Measurements from ENCODE around the gene GET4.
"Not testable (repeated sequence)": the region's sequence is repeated elsewhere in the genome, so short reads cannot be mapped to it uniquely, and the experiment has no call there.

GET4 gene

DNA sequence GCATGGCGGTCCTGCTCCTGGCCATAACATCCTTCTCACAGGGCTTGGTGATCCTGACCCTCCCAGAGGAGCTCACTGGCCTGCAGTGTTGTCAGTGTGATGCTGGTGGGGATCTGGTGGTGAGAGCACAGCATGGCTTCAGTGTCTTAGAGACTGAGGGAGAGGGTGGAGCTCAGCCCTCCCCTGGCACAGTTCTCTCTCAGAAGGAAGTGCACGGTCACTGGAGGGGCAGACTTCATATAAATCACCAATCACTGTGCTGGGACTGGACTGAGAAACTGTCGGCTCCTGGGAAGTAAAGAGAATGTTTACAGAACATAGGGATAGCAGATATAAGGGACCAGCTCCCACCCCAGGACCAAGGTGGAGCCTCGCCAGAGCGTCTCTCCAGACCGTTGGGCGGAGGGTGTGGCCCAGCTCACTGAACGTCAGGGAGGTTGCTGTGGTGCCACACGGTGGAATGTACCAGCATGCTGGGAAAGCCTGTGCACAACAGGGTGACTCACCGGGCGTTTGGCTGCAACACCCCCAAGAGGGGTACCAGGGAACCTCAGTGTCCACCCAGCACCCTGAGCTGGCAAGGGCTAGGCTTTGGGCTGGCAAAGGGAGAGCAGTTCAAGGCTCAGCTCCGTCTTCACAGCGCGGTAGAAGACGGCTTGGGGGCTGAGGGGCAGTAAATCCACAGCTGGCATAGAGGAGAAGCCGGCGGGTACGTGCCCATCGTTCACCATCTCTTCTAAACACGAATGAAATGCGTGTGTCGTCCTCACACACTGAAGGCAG lies 8.8 kb upstream of the GET4 start:
- peak overlapping the region in 2 of 5 donors; percentile 21 to 40 for H3K9ac ChIP-seq (ENCODE audit: low read length in 5 of 5)

GRCh38 chr7:868189-868486 lies 8.2 kb upstream of the GET4 start:
- H3K9me3 ChIP-seq (ENCODE audit: control insufficient read depth in 5 of 5, low read length in 5 of 5) = no peaks in the 10 kb centered on the region
- H3K4me3 ChIP-seq (ENCODE audit: low read depth in 1 of 5, low read length in 5 of 5) = no peak overlapping the region
- no peaks in the 10 kb centered on the region for H3K27me3 ChIP-seq (ENCODE audit: control insufficient read depth in 5 of 5, insufficient read depth in 4 of 5, low read length in 5 of 5)
- peaks cover 0 to 84% (median 67%) of the 10 kb centered on the region in 5 donors for H3K36me3 ChIP-seq (ENCODE audit: control insufficient read depth in 5 of 5, insufficient read depth in 5 of 5, low read length in 5 of 5)
- peak overlapping the region; percentile 79 for H3K27ac ChIP-seq (ENCODE audit: low read depth, low read length)
- no peak overlapping the region for H3K9ac ChIP-seq (ENCODE audit: low read length in 5 of 5)
- H3K4me1 ChIP-seq (ENCODE audit: control insufficient read depth in 5 of 5, insufficient read depth in 5 of 5, low read length in 5 of 5) = peaks cover 6 to 31% (median 23%) of the 10 kb centered on the region in 5 donors

More for the DNA sequence above, 8.8 kb upstream of the GET4 start:
- Histone ChIP-seq H3K27ac (ENCODE audit: low read depth, low read length) (peak overlapping the region; percentile 79), H3K4me1 (ENCODE audit: control insufficient read depth in 5 of 5, insufficient read depth in 5 of 5, low read length in 5 of 5) (peaks cover 6 to 29% (median 23%) of the 10 kb centered on the region in 5 donors), H3K9me3 (ENCODE audit: control insufficient read depth in 5 of 5, low read length in 5 of 5) (no peaks in the 10 kb centered on the region), H3K4me3 (ENCODE audit: low read depth in 1 of 5, low read length in 5 of 5) (peak overlapping the region in 3 of 5 donors; percentile 6 to 18 (median 13)), H3K36me3 (ENCODE audit: control insufficient read depth in 5 of 5, insufficient read depth in 5 of 5, low read length in 5 of 5) (peaks cover under 1 to 84% (median 68%) of the 10 kb centered on the region in 5 donors), H3K27me3 (ENCODE audit: control insufficient read depth in 5 of 5, insufficient read depth in 4 of 5, low read length in 5 of 5) (no peaks in the 10 kb centered on the region)

- no peaks in the 10 kb centered on the region for H3K9me3 ChIP-seq (ENCODE audit: control insufficient read depth in 5 of 5, low read length in 5 of 5)
- H3K27ac ChIP-seq (ENCODE audit: low read depth, low read length) = peak overlapping the region; percentile 50
- no peak overlapping the region for H3K4me3 ChIP-seq (ENCODE audit: low read depth in 1 of 5, low read length in 5 of 5)
- peaks cover 10 to 43% (median 33%) of the 10 kb centered on the region in 5 donors for H3K4me1 ChIP-seq (ENCODE audit: control insufficient read depth in 5 of 5, insufficient read depth in 5 of 5, low read length in 5 of 5)
- H3K9ac ChIP-seq (ENCODE audit: low read length in 5 of 5) = no peak overlapping the region
- peaks cover 0 to 76% (median 68%) of the 10 kb centered on the region in 5 donors for H3K36me3 ChIP-seq (ENCODE audit: control insufficient read depth in 5 of 5, insufficient read depth in 5 of 5, low read length in 5 of 5)
- no peaks in the 10 kb centered on the region for H3K27me3 ChIP-seq (ENCODE audit: control insufficient read depth in 5 of 5, insufficient read depth in 4 of 5, low read length in 5 of 5)
These were observed 7.0 kb upstream of the GET4 start for GRCh38 chr7:869348-869747.

- no peaks in the 10 kb centered on the region for H3K27me3 ChIP-seq (ENCODE audit: control insufficient read depth in 5 of 5, insufficient read depth in 4 of 5, low read length in 5 of 5)
- no peak overlapping the region for H3K9ac ChIP-seq (ENCODE audit: low read length in 5 of 5)
- H3K4me3 ChIP-seq (ENCODE audit: low read depth in 1 of 5, low read length in 5 of 5) = no peak overlapping the region
- peaks cover 9 to 49% (median 36%) of the 10 kb centered on the region in 5 donors for H3K4me1 ChIP-seq (ENCODE audit: control insufficient read depth in 5 of 5, insufficient read depth in 5 of 5, low read length in 5 of 5)
- H3K9me3 ChIP-seq (ENCODE audit: control insufficient read depth in 5 of 5, low read length in 5 of 5) = no peaks in the 10 kb centered on the region
- H3K36me3 ChIP-seq (ENCODE audit: control insufficient read depth in 5 of 5, insufficient read depth in 5 of 5, low read length in 5 of 5) = peaks cover 0 to 54% (median 48%) of the 10 kb centered on the region in 5 donors
- H3K27ac ChIP-seq (ENCODE audit: low read depth, low read length) = no peak overlapping the region
These were observed 4.3 kb upstream of the GET4 start for GRCh38 chr7:871900-872537.

DNA sequence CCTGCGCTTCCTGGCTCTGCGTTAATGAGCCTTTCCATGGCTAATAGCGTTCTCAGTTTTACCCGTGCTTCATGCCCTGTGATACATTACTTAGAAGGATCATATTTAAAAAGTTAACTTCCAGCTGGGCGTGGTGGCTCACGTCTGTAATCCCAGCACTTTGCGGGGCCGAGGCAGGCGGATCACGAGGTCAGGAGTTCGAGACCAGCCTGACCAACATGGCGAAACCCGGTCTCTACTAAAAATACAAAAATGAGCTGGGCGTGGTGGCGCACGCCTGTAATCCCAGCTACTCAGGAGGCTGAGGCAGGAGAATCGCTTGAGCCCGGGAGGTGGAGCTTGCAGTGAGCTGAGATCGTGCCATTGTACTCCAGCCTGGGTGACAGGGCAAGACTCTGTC lies 3.7 kb upstream of the GET4 start:
- H3K27me3 ChIP-seq (ENCODE audit: control insufficient read depth in 5 of 5, insufficient read depth in 4 of 5, low read length in 5 of 5); H3K9ac ChIP-seq (ENCODE audit: low read length in 5 of 5); H3K9me3 ChIP-seq (ENCODE audit: control insufficient read depth in 5 of 5, low read length in 5 of 5); H3K4me3 ChIP-seq (ENCODE audit: low read depth in 1 of 5, low read length in 5 of 5); H3K27ac ChIP-seq (ENCODE audit: low read depth, low read length): not testable (repeated sequence)
- Histone ChIP-seq H3K4me1 (ENCODE audit: control insufficient read depth in 5 of 5, insufficient read depth in 5 of 5, low read length in 5 of 5) (peaks cover 5 to 47% (median 29%) of the 10 kb centered on the region in 5 donors), H3K36me3 (ENCODE audit: control insufficient read depth in 5 of 5, insufficient read depth in 5 of 5, low read length in 5 of 5) (peaks cover 0 to 47% (median 42%) of the 10 kb centered on the region in 5 donors)

DNA sequence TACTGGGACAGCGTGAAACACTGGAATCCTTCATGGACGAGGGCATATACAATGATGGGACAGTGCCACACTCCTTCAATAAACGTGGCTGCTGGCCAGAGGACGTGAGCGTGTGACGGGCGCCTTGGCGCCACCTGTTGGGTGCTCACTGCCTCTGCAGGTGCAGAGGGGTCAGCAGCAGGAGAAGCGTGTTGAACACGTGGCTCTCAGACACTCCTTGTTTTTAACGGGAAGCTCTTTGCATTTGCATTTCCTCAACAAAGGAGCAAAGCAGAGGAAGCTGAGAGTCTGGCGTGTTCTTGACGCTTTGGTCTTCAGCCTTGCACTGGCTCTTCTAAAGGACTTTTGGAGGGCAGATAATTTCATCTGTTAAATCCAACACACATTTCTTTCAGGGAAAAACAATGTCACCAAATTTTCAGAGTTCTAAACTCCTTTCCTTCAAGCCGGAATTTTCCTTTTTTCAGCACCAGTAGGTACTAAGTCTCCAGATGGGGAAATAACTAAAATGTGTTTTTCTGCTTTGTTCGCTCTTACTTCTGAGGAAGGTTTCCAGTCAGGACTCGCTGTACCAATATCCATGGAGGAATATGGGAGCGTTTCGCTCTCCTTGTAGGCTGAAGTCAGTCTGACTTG lies 2.9 kb upstream of the GET4 start:
- peak overlapping the region in 2 of 5 donors; percentile 13 to 63 for H3K9ac ChIP-seq (ENCODE audit: low read length in 5 of 5)
- peaks cover 4 to 48% (median 31%) of the 10 kb centered on the region in 5 donors for H3K4me1 ChIP-seq (ENCODE audit: control insufficient read depth in 5 of 5, insufficient read depth in 5 of 5, low read length in 5 of 5)
- H3K27ac ChIP-seq (ENCODE audit: low read depth, low read length) = peak overlapping the region; percentile 58
- no peak overlapping the region for H3K4me3 ChIP-seq (ENCODE audit: low read depth in 1 of 5, low read length in 5 of 5)
- peaks cover 0 to 41% (median 35%) of the 10 kb centered on the region in 5 donors for H3K36me3 ChIP-seq (ENCODE audit: control insufficient read depth in 5 of 5, insufficient read depth in 5 of 5, low read length in 5 of 5)
- H3K9me3 ChIP-seq (ENCODE audit: control insufficient read depth in 5 of 5, low read length in 5 of 5) = no peaks in the 10 kb centered on the region
- no peaks in the 10 kb centered on the region for H3K27me3 ChIP-seq (ENCODE audit: control insufficient read depth in 5 of 5, insufficient read depth in 4 of 5, low read length in 5 of 5)

DNA sequence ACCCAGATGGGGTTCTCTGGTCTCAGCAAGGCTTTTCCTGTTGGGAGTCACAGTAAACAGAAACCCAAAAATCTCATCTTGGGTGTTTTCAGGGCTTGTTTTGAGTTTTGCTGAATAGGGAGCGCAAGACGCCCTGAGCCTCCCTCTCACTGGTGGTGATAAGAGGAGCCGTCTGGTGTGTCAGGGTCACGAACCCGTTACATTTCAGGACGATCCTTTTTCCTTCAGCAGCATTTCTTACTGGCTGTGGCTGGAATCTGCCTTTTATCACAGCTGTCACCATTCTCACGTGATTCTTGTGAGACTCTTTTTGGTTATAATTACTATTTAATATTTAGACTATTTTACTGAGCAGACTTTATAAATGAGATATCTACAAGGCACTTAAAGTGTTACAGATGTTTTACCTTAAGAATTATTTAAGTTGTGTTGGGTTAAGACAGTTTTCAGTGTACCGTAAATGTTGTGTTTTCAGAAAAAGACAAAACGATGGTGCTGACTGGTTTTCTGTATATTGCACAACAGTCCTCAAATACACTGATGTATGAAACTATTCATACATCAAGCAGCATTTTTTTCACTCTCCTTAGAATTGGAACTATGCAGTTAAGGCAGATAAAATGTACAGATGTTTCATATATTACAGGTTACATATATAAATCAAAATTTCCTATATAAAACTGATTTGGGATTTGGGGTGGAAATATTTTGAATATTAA lies 2.2 kb upstream of the GET4 start:
- Histone ChIP-seq H3K9me3 (ENCODE audit: control insufficient read depth in 5 of 5, low read length in 5 of 5) (no peaks in the 10 kb centered on the region), H3K27ac (ENCODE audit: low read depth, low read length) (peak overlapping the region; percentile 58), H3K4me1 (ENCODE audit: control insufficient read depth in 5 of 5, insufficient read depth in 5 of 5, low read length in 5 of 5) (peaks cover 4 to 50% (median 36%) of the 10 kb centered on the region in 5 donors)

GRCh38 chr7:875051-875450 lies 1.3 kb upstream of the GET4 start:
- peak overlapping the region; percentile 60 for H3K27ac ChIP-seq (ENCODE audit: low read depth, low read length)
- H3K9me3 ChIP-seq (ENCODE audit: control insufficient read depth in 5 of 5, low read length in 5 of 5) = no peaks in the 10 kb centered on the region
- H3K36me3 ChIP-seq (ENCODE audit: control insufficient read depth in 5 of 5, insufficient read depth in 5 of 5, low read length in 5 of 5) = peaks cover 0 to 35% (median 26%) of the 10 kb centered on the region in 5 donors
- no peaks in the 10 kb centered on the region for H3K27me3 ChIP-seq (ENCODE audit: control insufficient read depth in 5 of 5, insufficient read depth in 4 of 5, low read length in 5 of 5)
- no peak overlapping the region for H3K9ac ChIP-seq (ENCODE audit: low read length in 5 of 5)
- H3K4me3 ChIP-seq (ENCODE audit: low read depth in 1 of 5, low read length in 5 of 5) = no peak overlapping the region
- peaks cover 4 to 50% (median 36%) of the 10 kb centered on the region in 5 donors for H3K4me1 ChIP-seq (ENCODE audit: control insufficient read depth in 5 of 5, insufficient read depth in 5 of 5, low read length in 5 of 5)

More for the DNA sequence above, 2.2 kb upstream of the GET4 start:
- Histone ChIP-seq H3K9ac (ENCODE audit: low read length in 5 of 5) (peak overlapping the region in 2 of 5 donors; percentile 13 to 63), H3K36me3 (ENCODE audit: control insufficient read depth in 5 of 5, insufficient read depth in 5 of 5, low read length in 5 of 5) (peaks cover 0 to 39% (median 32%) of the 10 kb centered on the region in 5 donors), H3K4me3 (ENCODE audit: low read depth in 1 of 5, low read length in 5 of 5) (no peak overlapping the region), H3K27me3 (ENCODE audit: control insufficient read depth in 5 of 5, insufficient read depth in 4 of 5, low read length in 5 of 5) (no peaks in the 10 kb centered on the region)

DNA sequence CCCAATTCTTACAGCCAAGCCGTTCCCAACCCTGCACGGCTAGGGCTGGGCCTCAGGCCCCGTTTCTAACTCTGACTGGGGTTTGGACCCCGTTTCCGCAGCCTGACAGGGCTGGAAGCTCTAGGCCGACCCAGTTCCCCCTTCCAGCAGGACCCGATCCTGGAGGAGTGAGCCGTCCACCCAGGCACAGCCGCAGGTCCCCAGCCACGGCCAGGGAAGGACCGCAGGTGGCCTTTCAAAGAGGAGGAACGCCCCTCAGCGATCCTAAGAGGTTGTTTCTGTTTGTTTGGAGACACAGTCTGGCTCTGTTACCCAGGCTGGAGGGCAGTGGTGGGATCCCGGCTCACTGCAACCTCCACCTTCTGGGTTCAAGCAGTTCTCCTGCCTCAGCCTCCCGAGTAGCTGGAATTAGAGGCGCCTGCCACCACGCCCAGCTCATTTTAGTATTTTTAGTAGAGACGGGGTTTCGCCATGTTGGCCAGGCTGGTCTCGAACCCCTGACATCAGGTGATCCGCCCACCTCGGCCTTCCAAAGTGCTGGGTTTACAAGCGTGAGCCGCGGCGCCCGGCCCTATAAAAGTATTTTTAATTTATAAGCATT lies 778 bp upstream of the GET4 start:
- Histone ChIP-seq H3K9me3 (ENCODE audit: control insufficient read depth in 5 of 5, low read length in 5 of 5) (no peaks in the 10 kb centered on the region), H3K36me3 (ENCODE audit: control insufficient read depth in 5 of 5, insufficient read depth in 5 of 5, low read length in 5 of 5) (peaks cover 0 to 32% (median 22%) of the 10 kb centered on the region in 5 donors), H3K27ac (ENCODE audit: low read depth, low read length) (peak overlapping the region; percentile 60), H3K4me1 (ENCODE audit: control insufficient read depth in 5 of 5, insufficient read depth in 5 of 5, low read length in 5 of 5) (peaks cover 4 to 55% (median 39%) of the 10 kb centered on the region in 5 donors), H3K27me3 (ENCODE audit: control insufficient read depth in 5 of 5, insufficient read depth in 4 of 5, low read length in 5 of 5) (no peaks in the 10 kb centered on the region), H3K9ac (ENCODE audit: low read length in 5 of 5) (peak overlapping the region in 2 of 5 donors; percentile 39 to 64), H3K4me3 (ENCODE audit: low read depth in 1 of 5, low read length in 5 of 5) (peak overlapping the region; percentile 28 to 59 (median 34))
